Measurements from ENCODE around the gene NECAB2. TPM values are rescaled to one million over a fixed set of nuclear protein-coding genes. Genes with fewer than 3 reads are reported as not detected.

The NECAB2 gene
- total RNA-seq, 2 experiments from 2014 or later = not detected

GRCh38 chr16:83924686-83925085 lies 43.4 kb upstream of the NECAB2 start:
- Mint-ChIP-seq H3K4me1 (ENCODE audit: low read depth) (peaks cover 3% of the 10 kb centered on the region), H3K36me3 (ENCODE audit: low read depth) (peaks cover 26% of the 10 kb centered on the region), H3K27me3 (no peaks in the 10 kb centered on the region), H3K27ac (no peak overlapping the region), H3K9me3 (no peaks in the 10 kb centered on the region), H3K4me3 (no peak overlapping the region)
- Histone ChIP-seq H3K27ac (ENCODE audit: low read depth in 1 of 2, low read length in 2 of 2) (no peak overlapping the region), H3K36me3 (ENCODE audit: insufficient read depth, low read length) (no peaks in the 10 kb centered on the region), H3K4me3 (ENCODE audit: low read length) (no peak overlapping the region), H3K4me1 (ENCODE audit: insufficient read depth, low read length) (peaks cover 3% of the 10 kb centered on the region), H3K9me3 (ENCODE audit: control insufficient read depth in 1 of 2, insufficient read depth in 1 of 2, low read length in 2 of 2) (no peaks in the 10 kb centered on the region), H3K27me3 (ENCODE audit: control insufficient read depth in 1 of 2, insufficient read depth in 2 of 2, low read length in 2 of 2) (no peaks in the 10 kb centered on the region)
- no peak for DNase-seq
- ChIA-PET POLR2A (no interaction called here), CTCF (no interaction called here)
- intact Hi-C loops (cut with DNase I, micrococcal nuclease) = loop anchor here in 1 of 2 experiments (10.0 kb wide), 1 partner anchor 250 kb away; no protein-coding TSS in a partner anchor
- ATAC-seq (ENCODE audit: poor library complexity) = no peak
- TF ChIP-seq CTCF (IDR thresholded peaks at IDR 0.05) = no peak

GRCh38 chr16:83925095-83925905 lies 42.7 kb upstream of the NECAB2 start:
- CTCF ChIA-PET = no interaction called here
- Mint-ChIP-seq H3K4me1 (ENCODE audit: low read depth) (peaks cover 3% of the 10 kb centered on the region), H3K36me3 (ENCODE audit: low read depth) (peaks cover 20% of the 10 kb centered on the region), H3K27ac (no peak overlapping the region), H3K4me3 (no peak overlapping the region), H3K27me3 (no peaks in the 10 kb centered on the region), H3K9me3 (no peaks in the 10 kb centered on the region)
- Histone ChIP-seq H3K27me3 (ENCODE audit: control insufficient read depth in 1 of 2, insufficient read depth in 2 of 2, low read length in 2 of 2) (no peaks in the 10 kb centered on the region), H3K4me3 (ENCODE audit: low read length) (no peak overlapping the region), H3K27ac (ENCODE audit: low read depth in 1 of 2, low read length in 2 of 2) (no peak overlapping the region), H3K4me1 (ENCODE audit: insufficient read depth, low read length) (peaks cover 3% of the 10 kb centered on the region), H3K36me3 (ENCODE audit: insufficient read depth, low read length) (no peaks in the 10 kb centered on the region), H3K9me3 (ENCODE audit: control insufficient read depth in 1 of 2, insufficient read depth in 1 of 2, low read length in 2 of 2) (no peaks in the 10 kb centered on the region)
- intact Hi-C loops (cut with DNase I, micrococcal nuclease) = loop anchor here in 1 of 2 experiments (10.0 kb wide), 1 partner anchor 250 kb away; no protein-coding TSS in a partner anchor
- DNase-seq (no peak), ATAC-seq (ENCODE audit: poor library complexity) (no peak)
- POLR2A ChIA-PET = no interaction called here
- TF ChIP-seq CTCF (IDR thresholded peaks at IDR 0.05) = no peak

GRCh38 chr16:83925957-83926725 lies 41.9 kb upstream of the NECAB2 start:
- Histone ChIP-seq H3K27me3 (ENCODE audit: control insufficient read depth in 1 of 2, insufficient read depth in 2 of 2, low read length in 2 of 2) (no peaks in the 10 kb centered on the region), H3K36me3 (ENCODE audit: insufficient read depth, low read length) (no peaks in the 10 kb centered on the region), H3K4me1 (ENCODE audit: insufficient read depth, low read length) (peaks cover 3% of the 10 kb centered on the region), H3K4me3 (ENCODE audit: low read length) (no peak overlapping the region), H3K9me3 (ENCODE audit: control insufficient read depth in 1 of 2, insufficient read depth in 1 of 2, low read length in 2 of 2) (no peaks in the 10 kb centered on the region), H3K27ac (ENCODE audit: low read depth in 1 of 2, low read length in 2 of 2) (no peak overlapping the region)
- ChIA-PET CTCF (no interaction called here), POLR2A (no interaction called here)
- no peak for TF ChIP-seq CTCF (IDR thresholded peaks at IDR 0.05)
- intact Hi-C loops (cut with DNase I, micrococcal nuclease) = loop anchor here in 1 of 2 experiments (10.0 kb wide), 1 partner anchor 249 kb away; no protein-coding TSS in a partner anchor
- Mint-ChIP-seq H3K9me3 (no peaks in the 10 kb centered on the region), H3K27me3 (no peaks in the 10 kb centered on the region), H3K27ac (no peak overlapping the region), H3K4me1 (ENCODE audit: low read depth) (peaks cover 3% of the 10 kb centered on the region), H3K36me3 (ENCODE audit: low read depth) (peaks cover 15% of the 10 kb centered on the region), H3K4me3 (no peak overlapping the region)
- ATAC-seq (ENCODE audit: poor library complexity) (no peak), DNase-seq (no peak)
